Fibroblast of lung (primary cell): ENCODE measurements around the gene FGF2.

Experiments
- EZH2 ChIP-seq: IDR thresholded peaks from 2 replicates; pipeline ENCODE4 v1.5.1; 2012; ENCODE audit warnings: low read length, control low read depth, mild to moderate bottlenecking; ENCODE audit errors: missing control alignments
- TF ChIP-seq, protein P1 (sequence below), 2 donors: IDR thresholded peaks in 1 of 2; conservative IDR thresholded peaks in 1 of 2; 1 replicate in 1 of 2; 2 replicates in 1 of 2; pipeline ENCODE4 v1.5.1; 2011 to 2012; ENCODE audit warnings: low read length in 2 of 2, control low read depth in 1 of 2, inconsistent platforms in 1 of 2, low read depth in 1 of 2, mild to moderate bottlenecking in 1 of 2

DNA sequence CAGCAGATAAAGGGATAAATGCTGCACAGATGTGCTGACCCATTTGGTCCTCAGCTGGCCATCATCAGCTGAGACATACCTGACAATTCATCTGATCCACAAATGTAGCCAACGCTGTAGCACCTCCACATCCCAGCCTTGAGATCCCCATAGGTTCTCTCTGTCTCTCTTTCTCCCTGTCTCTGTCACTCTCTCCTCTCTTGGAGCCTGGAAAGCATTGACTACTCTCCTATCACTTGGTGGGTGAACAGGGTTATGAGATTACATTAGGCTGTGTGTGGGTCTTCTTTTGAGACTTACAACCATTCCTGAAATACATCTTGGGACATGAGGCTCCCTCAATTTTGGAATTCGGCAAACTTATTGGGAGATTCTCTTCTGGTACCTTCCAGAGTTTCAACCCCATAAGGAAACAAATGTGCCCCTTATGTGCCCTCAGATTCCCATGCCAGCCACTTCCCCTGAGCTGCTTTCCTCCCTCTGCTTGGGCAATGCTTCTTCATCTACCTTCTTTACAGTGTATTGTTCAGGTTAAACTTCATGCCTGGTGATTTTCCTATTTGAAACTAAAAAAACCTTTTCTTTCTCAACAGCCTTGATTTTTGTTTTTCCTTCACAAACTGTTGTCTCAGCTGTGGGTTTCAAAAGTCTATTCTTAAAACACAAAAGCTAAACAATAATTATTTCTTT lies 29.1 kb upstream of the FGF2 start:
- TF ChIP-seq, protein P1, sequence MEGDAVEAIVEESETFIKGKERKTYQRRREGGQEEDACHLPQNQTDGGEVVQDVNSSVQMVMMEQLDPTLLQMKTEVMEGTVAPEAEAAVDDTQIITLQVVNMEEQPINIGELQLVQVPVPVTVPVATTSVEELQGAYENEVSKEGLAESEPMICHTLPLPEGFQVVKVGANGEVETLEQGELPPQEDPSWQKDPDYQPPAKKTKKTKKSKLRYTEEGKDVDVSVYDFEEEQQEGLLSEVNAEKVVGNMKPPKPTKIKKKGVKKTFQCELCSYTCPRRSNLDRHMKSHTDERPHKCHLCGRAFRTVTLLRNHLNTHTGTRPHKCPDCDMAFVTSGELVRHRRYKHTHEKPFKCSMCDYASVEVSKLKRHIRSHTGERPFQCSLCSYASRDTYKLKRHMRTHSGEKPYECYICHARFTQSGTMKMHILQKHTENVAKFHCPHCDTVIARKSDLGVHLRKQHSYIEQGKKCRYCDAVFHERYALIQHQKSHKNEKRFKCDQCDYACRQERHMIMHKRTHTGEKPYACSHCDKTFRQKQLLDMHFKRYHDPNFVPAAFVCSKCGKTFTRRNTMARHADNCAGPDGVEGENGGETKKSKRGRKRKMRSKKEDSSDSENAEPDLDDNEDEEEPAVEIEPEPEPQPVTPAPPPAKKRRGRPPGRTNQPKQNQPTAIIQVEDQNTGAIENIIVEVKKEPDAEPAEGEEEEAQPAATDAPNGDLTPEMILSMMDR (conservative IDR thresholded peaks at IDR 0.05 in 1 of 2, IDR thresholded peaks at IDR 0.05 in 1 of 2; ENCODE audit: low read depth in 1 of 2, low read length in 2 of 2) = no peak
- TF ChIP-seq EZH2 = no peak
